ENCODE data around the gene RASSF5.

- TF ChIP-seq, protein P1, sequence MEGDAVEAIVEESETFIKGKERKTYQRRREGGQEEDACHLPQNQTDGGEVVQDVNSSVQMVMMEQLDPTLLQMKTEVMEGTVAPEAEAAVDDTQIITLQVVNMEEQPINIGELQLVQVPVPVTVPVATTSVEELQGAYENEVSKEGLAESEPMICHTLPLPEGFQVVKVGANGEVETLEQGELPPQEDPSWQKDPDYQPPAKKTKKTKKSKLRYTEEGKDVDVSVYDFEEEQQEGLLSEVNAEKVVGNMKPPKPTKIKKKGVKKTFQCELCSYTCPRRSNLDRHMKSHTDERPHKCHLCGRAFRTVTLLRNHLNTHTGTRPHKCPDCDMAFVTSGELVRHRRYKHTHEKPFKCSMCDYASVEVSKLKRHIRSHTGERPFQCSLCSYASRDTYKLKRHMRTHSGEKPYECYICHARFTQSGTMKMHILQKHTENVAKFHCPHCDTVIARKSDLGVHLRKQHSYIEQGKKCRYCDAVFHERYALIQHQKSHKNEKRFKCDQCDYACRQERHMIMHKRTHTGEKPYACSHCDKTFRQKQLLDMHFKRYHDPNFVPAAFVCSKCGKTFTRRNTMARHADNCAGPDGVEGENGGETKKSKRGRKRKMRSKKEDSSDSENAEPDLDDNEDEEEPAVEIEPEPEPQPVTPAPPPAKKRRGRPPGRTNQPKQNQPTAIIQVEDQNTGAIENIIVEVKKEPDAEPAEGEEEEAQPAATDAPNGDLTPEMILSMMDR (conservative IDR thresholded peaks at IDR 0.05) = peak; percentile 77
- TF ChIP-seq EZH2 (IDR thresholded peaks at IDR 0.05; ENCODE audit: low read depth) = no peak
Observed at GRCh38 chr1:206606867-206607266, 99.5 kb downstream of the RASSF5 start.

Measured in PC-9 (cell line).